Sigmoid colon (tissue), 4 donors: ENCODE data around the gene RBM28.

Experiments used
- CTCF ChIP-seq, 4 experiments: fragments of 450-650 bp in 3 of 4; fragments of 200-600 bp in 1 of 4; IDR thresholded peaks; one replicate each; pipeline ENCODE4 v1.5.1; 2016 to 2019; ENCODE audit warnings: antibody characterized with exemption in 4 of 4, mild to moderate bottlenecking in 3 of 4, moderate library complexity in 2 of 4
- EP300 ChIP-seq, 4 donors: sonication (generic); formaldehyde crosslinking; IDR thresholded peaks; one replicate each; pipeline ENCODE4 v1.6.1; 2017; ENCODE audit warnings: antibody characterized with exemption in 4 of 4
- POLR2AphosphoS5 ChIP-seq, 4 donors: sonication (generic); formaldehyde crosslinking; IDR thresholded peaks; one replicate each; pipeline ENCODE4 v1.6.1; 2017; ENCODE audit warnings: antibody characterized with exemption in 4 of 4

- TF ChIP-seq CTCF (IDR thresholded peaks at IDR 0.05) (no peak), EP300 (IDR thresholded peaks at IDR 0.05) (no peak), POLR2AphosphoS5 (IDR thresholded peaks at IDR 0.05) (no peak)
These were observed 46.1 kb upstream of the RBM28 start for GRCh38 chr7:128389618-128390329.
